AG20443 (cell line): ENCODE measurements around the gene SLC4A2.

Experiments used
- DNase-seq: peaks from one replicate; pipeline ENCODE4 v3.0.0; 2012; ENCODE audit warnings: low spot score, mixed read lengths

Gene SLC4A2

DNA sequence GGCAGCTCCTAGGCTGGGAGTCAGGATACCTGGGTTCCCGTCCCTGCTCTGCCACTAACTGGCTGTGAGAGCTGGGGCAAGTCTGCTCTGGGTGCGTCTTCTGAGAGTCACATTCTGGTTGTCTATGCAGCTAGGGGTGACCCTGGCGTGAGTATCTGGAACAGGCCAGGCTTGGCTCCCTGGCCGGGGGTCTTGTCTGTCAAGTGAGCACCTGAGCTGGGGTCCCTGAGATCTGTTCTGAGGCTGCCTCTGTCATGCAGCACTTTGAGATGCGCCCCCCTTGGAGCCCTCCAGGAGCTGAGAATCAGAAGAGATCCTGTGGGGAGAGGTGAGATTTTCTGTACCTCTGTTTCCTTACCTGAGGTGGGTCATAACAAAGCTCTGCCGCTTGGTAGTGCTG is 34.4 kb downstream of the SLC4A2 start:
- no peak for DNase-seq

GRCh38 chr7:151094675-151095074 is 35.3 kb downstream of the SLC4A2 start:
- DNase-seq, result no peak

DNA sequence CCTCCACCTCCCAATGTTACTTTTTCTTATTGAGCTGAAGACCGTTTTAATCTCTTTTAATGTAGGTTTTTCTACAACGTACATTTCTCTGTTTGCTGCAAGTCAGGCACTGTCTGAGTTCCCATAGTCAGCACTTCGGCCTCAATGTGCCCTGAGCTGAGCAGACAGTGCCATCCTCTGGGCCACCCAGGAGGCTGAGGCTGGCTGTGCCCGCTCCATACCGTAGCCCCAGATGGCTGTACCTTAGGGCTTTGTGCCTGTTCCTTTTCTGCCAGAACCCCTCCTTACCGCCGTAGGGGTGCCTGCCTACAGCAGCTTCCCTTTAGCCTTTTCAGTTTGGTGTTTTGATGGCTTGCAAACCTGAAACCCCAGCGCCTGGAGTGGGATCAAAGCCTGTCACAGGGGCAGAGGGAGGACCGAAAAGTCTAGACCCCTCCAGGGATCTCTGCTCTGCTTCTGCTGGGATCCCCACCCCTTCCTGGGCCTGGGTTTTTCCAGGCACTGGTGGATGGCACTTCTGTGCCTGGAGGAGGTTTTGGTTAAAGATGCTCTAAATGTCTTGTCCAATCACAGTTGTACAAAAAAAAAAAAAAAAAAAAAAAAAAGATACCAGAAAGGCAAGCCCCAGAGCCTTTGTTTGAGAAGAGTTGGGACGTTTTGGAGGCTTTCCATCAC is 35.9 kb downstream of the SLC4A2 start:
- DNase-seq, result no peak

DNA sequence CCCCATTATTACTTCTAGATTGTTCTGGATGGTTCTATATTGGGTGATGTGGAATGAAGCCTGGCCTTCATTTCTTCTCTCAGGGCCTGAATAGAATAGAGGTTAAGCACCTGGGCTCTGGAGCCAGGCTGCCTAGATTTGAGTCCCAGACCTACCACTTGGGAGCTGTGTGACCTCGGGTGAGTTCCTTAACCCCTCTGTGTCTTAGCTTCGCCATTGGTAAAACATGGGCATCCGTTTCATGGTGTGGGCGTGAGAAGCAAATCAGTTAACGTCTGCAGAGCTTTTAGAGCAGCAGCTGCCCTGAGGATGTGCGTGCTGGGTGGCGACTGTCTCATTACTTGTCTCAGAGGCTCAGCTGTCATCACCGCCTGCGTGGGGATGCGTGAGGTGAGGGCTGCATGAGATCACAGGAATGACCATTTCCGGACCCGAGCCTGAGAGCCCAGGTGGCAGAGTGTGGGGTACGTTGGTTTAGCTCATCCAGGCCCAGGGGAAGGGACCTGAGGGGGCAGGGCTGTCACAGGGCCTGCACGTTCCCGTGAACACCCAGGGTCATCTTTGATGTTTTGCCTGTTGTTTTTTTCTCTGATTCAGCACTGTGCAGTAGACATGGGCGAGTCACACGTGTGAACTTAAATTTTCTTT is 36.6 kb downstream of the SLC4A2 start:
- no peak for DNase-seq

DNA sequence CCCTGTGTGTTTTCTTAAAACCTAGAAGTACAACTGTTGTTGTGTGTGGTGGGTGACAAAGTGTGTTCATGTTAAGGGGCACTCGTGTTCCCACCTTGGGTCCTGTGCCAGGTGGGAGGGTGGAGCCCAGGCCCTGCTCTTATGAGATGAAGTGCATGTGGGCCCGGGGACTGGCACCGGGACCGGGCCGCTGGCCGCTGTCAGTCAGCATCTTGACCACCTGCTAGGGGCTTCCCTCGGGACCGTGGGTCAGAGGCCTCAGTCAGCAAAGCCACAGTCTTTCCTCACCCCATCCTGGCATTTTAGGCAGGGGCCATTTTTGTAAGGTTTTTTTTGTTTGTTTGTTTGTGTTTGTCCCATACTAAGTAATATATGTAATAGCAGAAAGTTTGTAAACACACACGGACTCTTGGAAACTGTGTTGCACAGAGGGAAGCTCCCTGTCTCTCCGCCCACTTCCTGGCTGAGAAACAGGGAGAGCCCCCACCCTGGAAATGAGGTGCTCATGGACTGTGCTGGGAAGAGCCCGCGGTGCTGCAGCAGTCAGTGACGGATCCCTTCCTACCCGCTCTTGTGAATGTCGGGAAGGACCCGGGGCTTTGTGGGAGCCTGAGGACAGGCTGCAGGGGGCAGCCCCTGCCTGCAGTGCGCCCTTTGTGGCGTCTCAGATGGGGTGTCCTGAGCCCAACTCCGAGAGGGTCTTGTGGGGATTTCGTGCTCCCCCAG is 40.3 kb downstream of the SLC4A2 start:
- no peak for DNase-seq

DNA sequence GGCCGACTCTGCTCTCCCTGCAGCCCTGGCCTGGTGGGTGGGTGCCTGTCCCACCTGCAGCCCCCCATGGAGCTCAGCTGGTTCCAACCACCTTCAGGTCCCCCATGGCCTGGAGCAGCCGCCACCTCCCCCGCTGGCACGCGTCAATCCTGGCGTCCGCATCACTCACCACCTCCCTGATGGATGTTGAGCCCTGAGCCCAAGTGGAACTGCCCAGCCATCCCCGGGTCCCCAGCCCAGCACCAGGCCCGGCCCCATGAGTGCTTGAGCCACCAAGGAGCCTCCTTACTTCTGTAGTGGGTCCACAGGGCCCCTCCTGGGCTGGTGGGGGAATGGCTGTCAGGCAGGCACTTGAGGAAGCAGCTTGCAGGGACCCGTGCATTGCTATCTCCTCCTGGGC is 41.5 kb downstream of the SLC4A2 start:
- DNase-seq, result no peak

- DNase-seq, result no peak
These were observed 42.4 kb downstream of the SLC4A2 start for GRCh38 chr7:151101621-151102396.

GRCh38 chr7:151102991-151103390 is 43.6 kb downstream of the SLC4A2 start:
- DNase-seq, result no peak

GRCh38 chr7:151103973-151104372 is 44.6 kb downstream of the SLC4A2 start:
- no peak for DNase-seq

DNA sequence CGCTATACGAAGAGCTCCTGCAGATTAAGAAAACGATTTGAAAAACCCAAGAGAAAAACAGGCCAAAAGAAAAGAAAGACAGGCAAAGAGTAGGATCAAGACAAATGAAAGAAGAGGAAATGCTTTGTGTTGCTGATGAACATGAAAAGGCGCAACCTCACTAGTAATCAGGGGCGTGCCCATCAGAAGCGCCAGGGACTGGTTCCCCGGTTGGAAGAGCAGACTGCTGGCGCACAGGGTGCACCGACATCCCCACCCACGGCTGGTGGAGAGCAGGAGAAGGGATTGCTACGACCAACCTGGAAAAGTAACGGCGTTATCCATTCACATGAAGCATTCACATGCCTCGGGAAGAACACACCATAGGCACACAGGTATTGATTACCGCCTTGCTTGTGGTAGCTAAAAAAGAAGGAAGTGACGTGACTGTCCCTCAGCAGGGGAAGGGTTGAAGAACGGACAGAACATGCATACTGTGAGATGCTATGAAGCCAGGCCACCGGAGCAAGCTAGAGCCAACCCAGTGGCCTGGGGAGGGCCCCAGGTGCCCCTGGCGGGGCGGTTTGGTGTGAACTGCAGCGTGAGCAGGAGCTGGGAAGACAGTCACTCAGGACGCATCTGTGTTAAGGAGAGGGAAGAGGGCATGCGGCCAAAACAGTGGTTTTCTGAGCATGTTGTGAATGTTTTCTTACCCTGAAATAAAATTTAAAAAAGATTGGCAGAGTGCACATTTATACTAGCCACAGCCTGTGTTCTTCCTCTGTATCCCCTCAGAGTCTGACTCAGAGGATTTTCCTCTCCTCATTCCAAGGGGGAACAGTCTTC is 45.2 kb downstream of the SLC4A2 start:
- peak; percentile 64 for DNase-seq

- DNase-seq, result no peak
These were observed 48.5 kb downstream of the SLC4A2 start for GRCh38 chr7:151107882-151108281.

DNA sequence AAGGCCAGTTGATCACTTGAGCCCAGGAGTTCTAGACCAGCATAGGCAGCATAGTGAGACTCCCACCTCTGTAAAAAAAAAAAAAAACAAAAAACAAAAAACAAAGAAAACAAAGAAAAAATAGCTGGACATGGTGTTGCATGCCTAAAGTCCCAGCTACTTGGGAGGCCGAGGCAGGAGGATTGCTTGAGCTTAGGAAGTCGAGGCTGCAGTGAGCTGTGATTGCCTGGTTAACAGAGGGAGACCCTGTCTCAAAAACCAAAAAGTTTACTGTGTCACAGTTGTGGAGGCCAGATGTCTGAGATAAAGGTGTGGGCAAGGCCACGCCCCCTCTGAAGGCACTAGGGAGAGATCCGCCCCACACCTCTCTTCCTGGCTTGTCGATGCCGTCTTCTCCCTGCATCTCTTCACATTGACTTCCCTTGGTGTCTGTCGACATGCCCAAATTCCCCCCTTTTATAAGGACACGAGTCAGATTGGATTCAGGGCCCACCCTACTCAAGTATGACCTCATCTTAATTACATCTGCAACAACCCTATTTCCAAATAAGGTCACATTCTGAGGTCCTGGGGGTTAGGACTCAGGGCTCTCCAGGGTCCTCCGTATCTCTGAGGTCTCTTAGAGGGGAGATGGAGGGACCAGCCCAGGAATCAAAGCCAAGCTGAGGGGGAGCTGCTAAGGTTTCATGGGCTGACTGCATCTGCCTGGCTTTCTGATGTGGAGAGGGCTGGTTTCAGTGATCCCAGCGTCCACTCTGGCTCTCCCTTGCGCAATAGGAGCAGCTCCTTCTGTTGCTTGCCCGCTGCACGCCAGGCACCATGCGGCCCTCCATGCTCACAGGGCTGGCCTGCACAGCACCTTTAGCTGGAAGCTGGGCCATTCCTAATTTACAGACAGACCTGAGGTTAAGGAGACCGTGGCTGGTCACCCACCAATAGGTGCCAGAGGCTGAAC is 50.0 kb downstream of the SLC4A2 start:
- peak; percentile 89 for DNase-seq

DNA sequence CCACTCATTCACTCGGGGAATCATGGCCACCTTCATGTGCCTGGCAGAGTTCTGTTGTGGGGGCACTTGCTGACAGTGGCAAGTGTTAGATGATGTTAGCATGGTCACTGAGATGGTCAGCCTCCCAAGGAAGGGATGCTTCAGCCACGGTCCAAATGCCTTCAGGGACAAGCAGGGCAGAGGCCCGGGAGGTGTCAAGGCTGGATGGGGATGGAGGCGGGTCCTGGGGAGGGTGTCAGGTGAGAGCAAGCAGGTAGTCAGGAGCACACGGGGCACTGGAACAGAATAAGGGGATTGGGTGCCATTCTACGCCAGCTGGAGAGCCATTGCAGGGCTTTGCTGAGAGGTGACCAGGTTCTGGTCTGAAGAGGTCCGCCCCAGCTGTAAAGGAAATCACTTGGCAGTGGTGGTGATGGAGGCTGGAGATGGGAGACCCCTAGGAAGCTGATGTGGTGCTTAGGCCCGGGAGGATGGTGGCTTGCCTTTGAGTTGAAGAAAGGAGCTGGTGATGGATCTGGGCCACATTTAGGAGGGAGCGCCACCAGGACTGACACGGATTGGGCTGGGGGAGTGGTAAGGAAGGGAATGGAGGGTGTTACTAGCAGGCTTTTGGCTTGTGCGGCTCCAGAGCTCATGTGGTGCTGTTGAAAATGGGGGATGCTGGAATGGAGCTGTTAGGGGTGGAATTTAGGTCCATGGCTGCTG is 51.0 kb downstream of the SLC4A2 start:
- DNase-seq, result no peak

DNA sequence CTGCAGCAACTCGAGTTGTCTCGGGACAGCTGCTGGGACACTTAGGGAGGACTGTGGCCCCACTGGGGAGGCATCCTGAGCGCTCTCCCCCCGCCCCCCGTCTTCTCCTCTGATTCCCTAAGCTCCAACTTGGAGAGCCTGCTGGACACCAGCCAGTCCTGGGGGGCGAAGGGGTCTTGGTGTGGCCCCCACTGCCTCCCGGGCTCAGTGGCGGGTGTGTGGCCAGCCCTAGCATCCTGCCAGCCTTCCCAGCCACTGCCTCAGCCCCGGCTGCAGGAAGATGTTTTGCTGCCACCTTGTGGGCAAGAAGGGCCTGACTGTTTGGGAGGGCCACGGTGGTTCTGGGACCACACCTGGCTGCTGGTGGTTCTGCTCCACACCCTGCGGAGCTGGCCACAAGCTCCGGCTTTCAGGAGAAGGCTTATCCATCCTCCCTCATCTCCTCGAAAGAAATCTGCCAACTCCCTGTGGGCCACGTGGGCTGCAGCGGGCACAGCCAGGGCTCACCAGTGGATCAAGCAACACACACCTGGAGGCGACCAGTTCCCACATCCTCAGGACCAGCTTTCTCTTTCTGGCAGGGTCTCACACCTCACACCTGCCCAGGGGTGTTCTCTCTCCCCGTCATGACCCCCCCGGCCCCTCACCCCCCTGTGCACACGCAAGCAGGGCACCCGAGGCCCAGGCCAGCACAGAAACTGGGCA is 51.7 kb downstream of the SLC4A2 start:
- peak; percentile 94 for DNase-seq

GRCh38 chr7:151113344-151114150 is 54.2 kb downstream of the SLC4A2 start:
- DNase-seq, result peak; percentile 57

- DNase-seq, result peak; percentile 52
These were observed 55.0 kb downstream of the SLC4A2 start for GRCh38 chr7:151114151-151115090.
